D721Med (cell line): Measurements from ENCODE around the gene C6orf136.

Experiments used
- DNase-seq: peaks from one replicate; pipeline ENCODE4 v3.0.0; 2011; ENCODE audit warnings: low spot score; ENCODE audit not compliant: insufficient read length
- FAIRE-seq: peaks from 2 replicates; lab custom pipeline; 2011; peaks lifted over from hg19 to GRCh38; lab: Jason Lieb, UNC
- CTCF ChIP-seq: IDR thresholded peaks from 2 replicates; pipeline ENCODE4 v1.5.1; 2012; ENCODE audit warnings: mild to moderate bottlenecking, control low read depth; ENCODE audit not compliant: insufficient read depth; ENCODE audit errors: missing control alignments

C6orf136 gene

DNA sequence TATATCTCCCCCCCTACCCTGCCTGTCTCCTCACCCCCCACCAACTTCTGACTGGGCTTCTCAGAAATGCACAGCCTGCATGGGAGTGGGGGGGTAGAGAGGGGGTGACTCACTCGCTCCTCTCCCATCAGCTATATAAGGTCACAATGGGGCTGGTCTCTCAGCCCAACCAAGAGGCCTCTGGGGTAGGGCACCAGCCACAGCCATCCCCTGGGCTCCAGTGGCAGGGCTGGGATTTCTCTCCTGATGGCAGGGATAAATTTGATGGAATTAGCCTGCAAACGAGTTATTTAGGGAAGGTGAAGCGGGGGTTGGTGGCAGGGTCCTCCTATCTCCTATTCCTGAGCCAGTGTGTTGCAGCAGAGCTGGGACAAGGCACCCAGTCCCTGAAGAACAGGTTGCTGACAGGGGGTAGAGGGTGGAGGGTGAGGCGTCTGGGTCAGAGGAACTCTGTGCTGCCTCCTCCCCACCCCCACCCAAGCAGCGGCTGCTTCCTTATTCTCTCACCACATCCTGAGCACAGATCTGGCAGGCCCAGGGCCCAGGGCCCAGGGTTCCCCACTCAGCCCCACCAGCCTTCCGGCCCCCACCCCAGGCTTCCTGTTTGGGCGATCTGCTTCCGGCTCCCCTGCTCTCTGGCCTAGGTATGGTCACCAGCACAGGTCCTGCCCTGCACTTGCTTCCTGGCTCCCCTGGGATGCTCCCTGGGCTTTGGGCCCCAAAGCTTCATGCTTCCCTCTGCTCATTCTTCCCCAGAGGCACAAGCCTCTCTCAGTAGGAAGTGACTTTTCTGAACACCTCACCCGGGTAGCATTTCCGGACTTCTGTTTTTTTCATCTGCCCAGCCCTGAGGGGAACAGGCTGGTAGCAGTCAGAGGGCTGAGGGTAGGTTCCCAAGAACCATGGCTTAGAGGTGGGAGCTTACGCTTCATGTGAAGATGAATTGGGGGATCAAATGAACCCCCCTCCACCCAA, 35.5 kb downstream of the C6orf136 start:
- no peak for TF ChIP-seq CTCF
- FAIRE-seq (no peak), DNase-seq (no peak)

DNA sequence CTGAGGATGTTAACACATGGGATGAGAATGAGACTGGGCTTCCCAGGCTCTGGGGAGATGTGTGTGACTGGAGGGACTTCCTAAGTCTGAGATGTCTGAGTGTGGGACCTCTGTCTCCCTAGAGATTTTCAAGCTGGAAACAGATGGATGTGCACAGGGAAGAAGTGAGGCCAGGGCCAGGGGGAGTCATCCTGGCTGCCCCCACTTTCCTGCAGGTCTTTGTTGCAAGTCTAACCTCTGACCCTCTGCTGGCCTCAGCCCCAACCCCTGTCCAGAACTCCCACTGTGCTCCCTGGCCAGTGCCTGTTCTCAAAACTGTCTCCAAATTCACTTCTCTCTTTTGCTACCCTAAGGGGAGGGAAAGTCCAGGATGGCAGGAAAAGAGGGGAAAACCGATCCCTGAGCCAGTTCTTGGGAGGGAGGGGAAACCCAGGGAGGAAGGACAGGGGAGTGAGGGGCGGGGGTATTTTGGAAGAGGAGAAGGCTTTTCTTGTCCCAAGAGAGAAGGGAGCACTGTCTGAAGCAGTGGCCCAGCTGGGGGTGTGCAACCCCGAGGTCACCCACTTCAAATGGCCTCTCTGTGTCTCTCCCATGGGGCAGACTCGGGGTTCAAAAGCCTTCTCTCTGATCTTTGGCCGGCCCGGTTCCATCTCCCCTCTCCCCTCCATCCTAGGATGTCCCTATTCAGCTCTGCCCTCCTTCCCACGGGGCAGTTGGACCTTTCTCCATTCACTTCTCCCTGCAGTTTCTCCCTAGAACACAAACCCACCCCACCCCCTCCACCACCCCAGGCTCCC, 36.4 kb downstream of the C6orf136 start:
- DNase-seq (no peak), FAIRE-seq (no peak)
- TF ChIP-seq CTCF = no peak

- DNase-seq (no peak), FAIRE-seq (no peak)
- no peak for TF ChIP-seq CTCF
Observed at GRCh38 chr6:30683980-30684338, 37.0 kb downstream of the C6orf136 start.

GRCh38 chr6:30684386-30685156, 37.6 kb downstream of the C6orf136 start:
- TF ChIP-seq CTCF = no peak
- DNase-seq (no peak), FAIRE-seq (no peak)

DNA sequence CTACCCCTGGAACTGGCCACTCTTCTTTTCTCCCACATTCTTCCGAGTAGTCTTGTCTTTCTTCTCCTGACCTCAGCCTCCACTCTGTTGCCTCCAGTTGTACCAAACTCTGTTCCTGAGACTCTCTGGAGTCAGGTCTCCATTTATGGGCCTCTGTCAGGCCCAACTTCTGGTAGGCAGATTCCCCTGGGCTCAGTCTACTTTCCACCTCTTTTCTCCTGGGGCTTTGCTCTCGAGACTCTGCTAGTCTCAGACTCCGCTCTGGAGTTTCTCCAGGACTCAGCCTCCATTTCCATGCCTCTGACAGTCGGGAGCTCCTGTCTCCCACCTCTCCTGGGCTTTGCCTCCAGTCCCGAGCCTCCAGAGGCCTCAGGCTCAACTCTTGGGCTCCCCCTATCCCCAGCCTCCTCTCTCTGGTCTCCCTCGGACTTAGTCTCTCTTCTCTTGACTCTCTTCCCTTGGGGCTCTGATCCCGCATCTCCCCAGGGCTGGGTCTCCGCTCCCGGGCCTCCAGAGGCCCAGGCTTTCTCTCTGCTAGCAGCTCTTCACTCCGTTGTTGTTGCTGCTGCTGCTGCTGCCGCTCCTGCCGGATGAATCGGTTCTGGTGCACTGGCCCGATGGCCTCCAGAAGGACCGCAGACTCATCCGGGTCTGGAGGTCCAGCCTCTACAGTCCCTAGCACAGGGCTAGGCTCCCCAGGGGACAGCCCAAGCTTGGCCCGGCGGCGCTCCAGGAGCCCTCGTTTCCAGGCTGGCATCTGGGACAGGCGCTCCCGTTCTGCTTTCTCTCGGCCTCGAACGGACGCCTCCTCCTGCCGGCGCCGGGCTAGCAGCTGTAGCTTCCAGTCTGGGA, 38.5 kb downstream of the C6orf136 start:
- FAIRE-seq (no peak), DNase-seq (no peak)
- TF ChIP-seq CTCF = no peak
